Effector CD4-positive, alpha-beta T cell (primary cell): ENCODE measurements around the gene HSD17B8.

Experiments
- DNase-seq: peaks from one replicate; pipeline ENCODE4 v3.0.0-alpha.2; 2020

Gene HSD17B8

GRCh38 chr6:33192671-33193602 lies 11.5 kb upstream of the HSD17B8 start:
- no peak for DNase-seq

- DNase-seq, result no peak
These were observed 10.8 kb upstream of the HSD17B8 start for GRCh38 chr6:33193619-33194018.

- no peak for DNase-seq
These were observed 9.9 kb upstream of the HSD17B8 start for GRCh38 chr6:33194431-33194979.

- DNase-seq, result no peak
These were observed 8.9 kb upstream of the HSD17B8 start for GRCh38 chr6:33195304-33196165.

GRCh38 chr6:33197431-33198048 lies 6.9 kb upstream of the HSD17B8 start:
- DNase-seq, result no peak

GRCh38 chr6:33198159-33198852 lies 6.1 kb upstream of the HSD17B8 start:
- DNase-seq, result no peak

GRCh38 chr6:33198853-33199436 lies 5.5 kb upstream of the HSD17B8 start:
- no peak for DNase-seq

GRCh38 chr6:33199687-33200218 lies 4.7 kb upstream of the HSD17B8 start:
- DNase-seq, result peak; percentile 59

- DNase-seq, result peak; percentile 99
These were observed 4.0 kb upstream of the HSD17B8 start, which contains the start of the genes RXRB and SLC39A7 for GRCh38 chr6:33200219-33201146. TSS of gene RXRB (minus strand) at chr6:33200665. CDS start at chr6:33200476, 189 bp downstream. TSS of gene SLC39A7 (plus strand) at chr6:33200867. CDS start at chr6:33201246, 379 bp downstream.

- DNase-seq, result no peak
These were observed 3.3 kb upstream of the HSD17B8 start for GRCh38 chr6:33201147-33201545.

- DNase-seq, result no peak
These were observed 2.5 kb upstream of the HSD17B8 start for GRCh38 chr6:33201935-33202334.

GRCh38 chr6:33202799-33203198 lies 1.7 kb upstream of the HSD17B8 start:
- DNase-seq, result no peak

GRCh38 chr6:33203443-33204164 lies 851 bp upstream of the HSD17B8 start:
- DNase-seq, result no peak

- DNase-seq, result no peak
These were observed 365 bp upstream of the HSD17B8 start for GRCh38 chr6:33204165-33204414.

- no peak for DNase-seq
These were observed 954 bp downstream of the HSD17B8 start for GRCh38 chr6:33205191-33206026.

- no peak for DNase-seq
These were observed 1.8 kb downstream of the HSD17B8 start for GRCh38 chr6:33206027-33206863.

- DNase-seq, result no peak
These were observed 2.6 kb downstream of the HSD17B8 start for GRCh38 chr6:33206864-33207551.
